Neural progenitor cell (in vitro differentiated cells): ENCODE data around the gene IGF2.

Experiments
- EZH2 ChIP-seq: fragments of 200-600 bp; sonication (generic); IDR thresholded peaks from 2 replicates; pipeline ENCODE4 v1.6.1; 2017; ENCODE audit warnings: antibody characterized with exemption, mild to moderate bottlenecking, moderate library complexity
- EZH2phosphoT487 ChIP-seq: fragments of 200-600 bp; sonication (generic); IDR thresholded peaks from 2 replicates; pipeline ENCODE4 v1.6.1; 2017; ENCODE audit warnings: antibody characterized with exemption
- TF ChIP-seq, protein P1 (sequence below): fragments of 200-600 bp; sonication (generic); IDR thresholded peaks from 2 replicates; pipeline ENCODE4 v1.5.1; 2017; ENCODE audit warnings: antibody characterized with exemption, mild to moderate bottlenecking

DNA sequence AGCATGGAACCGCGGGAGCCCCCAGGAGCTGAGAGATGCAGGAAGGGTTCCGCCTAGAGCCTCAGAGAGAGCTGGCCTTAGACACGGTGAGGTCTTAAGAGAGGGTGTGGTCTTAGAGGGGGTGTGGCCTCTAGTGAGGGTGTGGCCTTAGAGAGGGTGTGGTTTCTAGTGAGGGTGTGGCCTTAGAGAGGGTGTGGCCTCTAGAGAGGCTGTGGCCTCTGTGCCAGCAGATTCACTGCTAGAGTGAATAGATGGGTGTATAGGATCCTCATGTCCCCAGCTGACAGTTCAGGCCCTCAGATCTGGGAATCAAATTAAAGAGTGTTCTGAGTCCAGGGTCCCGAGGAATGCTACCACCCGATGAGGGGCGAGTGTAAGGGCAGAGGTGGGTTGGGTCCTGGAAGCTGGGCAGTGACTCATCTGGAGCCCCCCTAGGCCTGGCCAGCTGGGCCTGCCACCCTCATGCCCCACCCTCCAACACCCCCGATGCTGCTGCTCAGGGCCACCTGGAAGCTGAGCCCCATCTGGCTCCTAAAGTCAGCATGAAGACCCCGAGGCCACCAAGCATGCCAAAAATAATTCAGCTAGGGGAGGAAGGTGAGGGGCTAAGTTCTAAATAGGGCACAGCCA, 49.5 kb downstream of the IGF2 start:
- TF ChIP-seq, protein P1, sequence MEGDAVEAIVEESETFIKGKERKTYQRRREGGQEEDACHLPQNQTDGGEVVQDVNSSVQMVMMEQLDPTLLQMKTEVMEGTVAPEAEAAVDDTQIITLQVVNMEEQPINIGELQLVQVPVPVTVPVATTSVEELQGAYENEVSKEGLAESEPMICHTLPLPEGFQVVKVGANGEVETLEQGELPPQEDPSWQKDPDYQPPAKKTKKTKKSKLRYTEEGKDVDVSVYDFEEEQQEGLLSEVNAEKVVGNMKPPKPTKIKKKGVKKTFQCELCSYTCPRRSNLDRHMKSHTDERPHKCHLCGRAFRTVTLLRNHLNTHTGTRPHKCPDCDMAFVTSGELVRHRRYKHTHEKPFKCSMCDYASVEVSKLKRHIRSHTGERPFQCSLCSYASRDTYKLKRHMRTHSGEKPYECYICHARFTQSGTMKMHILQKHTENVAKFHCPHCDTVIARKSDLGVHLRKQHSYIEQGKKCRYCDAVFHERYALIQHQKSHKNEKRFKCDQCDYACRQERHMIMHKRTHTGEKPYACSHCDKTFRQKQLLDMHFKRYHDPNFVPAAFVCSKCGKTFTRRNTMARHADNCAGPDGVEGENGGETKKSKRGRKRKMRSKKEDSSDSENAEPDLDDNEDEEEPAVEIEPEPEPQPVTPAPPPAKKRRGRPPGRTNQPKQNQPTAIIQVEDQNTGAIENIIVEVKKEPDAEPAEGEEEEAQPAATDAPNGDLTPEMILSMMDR: no peak
- no peak for TF ChIP-seq EZH2phosphoT487
- no peak for TF ChIP-seq EZH2
